Measurements from ENCODE around the gene RRBP1.

- TF ChIP-seq CTCF (IDR thresholded peaks at IDR 0.05): no peak
- TF ChIP-seq POLR2AphosphoS5 (IDR thresholded peaks at IDR 0.05): no peak
- TF ChIP-seq POLR2A (IDR thresholded peaks at IDR 0.05): no peak
- TF ChIP-seq EP300 (IDR thresholded peaks at IDR 0.05): no peak
These were observed 37.0 kb downstream of the RRBP1 start for GRCh38 chr20:17645010-17645409.
